Liver (tissue), 3 donors: ENCODE measurements around the gene PLA2G3.

ENCODE experiments used
- CTCF ChIP-seq: fragments of 150-350 bp; IDR thresholded peaks from 2 replicates; pipeline ENCODE4 v1.5.1; 2017; ENCODE audit warnings: improper control_type of control experiment, low read depth, low read length; ENCODE audit not compliant: missing input control
- EGR1 ChIP-seq, 2 donors: IDR thresholded peaks; 2 replicates each; pipeline ENCODE4 v1.6.1; 2016 to 2018; ENCODE audit warnings: antibody characterized with exemption in 2 of 2, low read depth in 2 of 2
- FOXA1 ChIP-seq: IDR thresholded peaks from 2 replicates; pipeline ENCODE4 v1.6.1; 2016; ENCODE audit warnings: antibody characterized with exemption
- HNF4G ChIP-seq: IDR thresholded peaks from 2 replicates; pipeline ENCODE4 v1.6.1; 2016; ENCODE audit warnings: antibody characterized with exemption
- JUND ChIP-seq, 2 donors: IDR thresholded peaks; 2 replicates each; pipeline ENCODE4 v1.6.1; 2016; ENCODE audit warnings: antibody characterized with exemption in 2 of 2
- RAD21 ChIP-seq, 2 donors: IDR thresholded peaks; 2 replicates each; pipeline ENCODE4 v1.6.1; 2016; ENCODE audit warnings: antibody characterized with exemption in 2 of 2, mild to moderate bottlenecking in 2 of 2
- REST ChIP-seq: IDR thresholded peaks from 2 replicates; pipeline ENCODE4 v1.6.1; 2016; ENCODE audit warnings: antibody characterized with exemption, mild to moderate bottlenecking
- RXRA ChIP-seq, 2 donors: IDR thresholded peaks; 2 replicates each; pipeline ENCODE4 v1.6.1; 2017 to 2018; ENCODE audit warnings: antibody characterized with exemption in 2 of 2, mild to moderate bottlenecking in 1 of 2
- SP1 ChIP-seq: IDR thresholded peaks from 2 replicates; pipeline ENCODE4 v1.6.1; 2018; ENCODE audit warnings: antibody characterized with exemption, mild to moderate bottlenecking
- TAF1 ChIP-seq: conservative IDR thresholded peaks from 2 replicates; pipeline ENCODE4 v1.6.1; 2016; ENCODE audit warnings: antibody characterized with exemption, mild to moderate bottlenecking
- YY1 ChIP-seq: IDR thresholded peaks from 2 replicates; pipeline ENCODE4 v1.6.1; 2016; ENCODE audit warnings: antibody characterized with exemption, mild to moderate bottlenecking
- TF ChIP-seq, protein P1 (sequence below): IDR thresholded peaks from 2 replicates; pipeline ENCODE4 v1.6.1; 2016; ENCODE audit warnings: antibody characterized with exemption
- donor health status: healthy.
- donor health status: healthy.

DNA sequence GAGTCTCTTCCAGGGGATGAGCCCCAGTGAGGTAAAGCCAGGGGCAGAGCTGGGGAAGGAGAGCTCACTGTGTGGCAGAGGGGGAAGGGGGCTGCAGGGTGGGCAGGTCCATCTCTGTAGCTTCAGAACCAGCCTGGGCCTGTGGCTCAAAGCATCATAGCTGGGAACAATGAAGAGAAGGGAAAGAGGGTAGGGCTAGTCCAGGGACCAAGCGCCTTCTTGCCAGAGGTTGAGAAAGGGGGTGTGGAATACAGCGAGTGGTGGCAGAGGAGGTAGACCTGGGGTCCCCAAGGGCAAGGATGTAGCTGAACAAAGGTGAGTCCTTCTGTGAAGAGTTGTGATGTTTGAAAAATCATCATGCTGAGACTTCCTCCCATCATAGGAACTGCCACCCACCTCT, 1.2 kb upstream of the PLA2G3 start:
- TF ChIP-seq EGR1 (IDR thresholded peaks at IDR 0.05; ENCODE audit: low read depth in 2 of 2) (no peak), CTCF (no peak), HNF4G (no peak), REST (no peak), RXRA (IDR thresholded peaks at IDR 0.05) (no peak), YY1 (no peak), SP1 (no peak), JUND (IDR thresholded peaks at IDR 0.05) (no peak), TAF1 (no peak), RAD21 (IDR thresholded peaks at IDR 0.05) (no peak), FOXA1 (no peak)
- TF ChIP-seq, protein P1, sequence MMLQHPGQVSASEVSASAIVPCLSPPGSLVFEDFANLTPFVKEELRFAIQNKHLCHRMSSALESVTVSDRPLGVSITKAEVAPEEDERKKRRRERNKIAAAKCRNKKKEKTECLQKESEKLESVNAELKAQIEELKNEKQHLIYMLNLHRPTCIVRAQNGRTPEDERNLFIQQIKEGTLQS, result no peak
